H1 (cell line): ENCODE data around the gene ARHGEF10L. TPM values are rescaled to one million over a fixed set of nuclear protein-coding genes. Genes with fewer than 3 reads are reported as not detected.

ENCODE experiments used
- CTCF ChIA-PET: fragments of 300-600 bp; sonication (Branson Sonifier 250); formaldehyde crosslinking; loops from one replicate; lab custom pipeline; 2021; ENCODE audit not compliant: partially characterized antibody; lab: Charles Lee
- POLR2A ChIA-PET: fragments of 300-600 bp; sonication (Branson Sonifier 250); formaldehyde crosslinking; loops from one replicate; lab custom pipeline; 2021; ENCODE audit warnings: inconsistent platforms; ENCODE audit not compliant: partially characterized antibody; lab: Charles Lee
- DNase-seq, 2 experiments: peaks; one replicate each; pipeline versions ENCODE4 v3.0.0 to v3.0.0-alpha.2; 2010 to 2022; ENCODE audit warnings: low spot score in 2 of 2, low read depth in 1 of 2, mixed read lengths in 1 of 2
- FAIRE-seq: peaks from 2 replicates; lab custom pipeline; 2011; peaks lifted over from hg19 to GRCh38; lab: Jason Lieb, UNC
- H2AFZ ChIP-seq: 2 replicates; pipeline ENCODE4 v1.8.1; 2012; ENCODE audit warnings: low read length, inconsistent platforms
- H2AK5ac ChIP-seq: 2 replicates; pipeline ENCODE4 v1.6.1; 2013; ENCODE audit warnings: low read depth, low read length
- H2BK120ac ChIP-seq: replicated peaks from 2 replicates; pipeline ENCODE3; 2013; ENCODE audit warnings: low read depth, low read length, inconsistent platforms
- H2BK12ac ChIP-seq: 2 replicates; pipeline ENCODE4 v1.6.1; 2013; ENCODE audit warnings: low read depth, low read length
- H2BK15ac ChIP-seq: 2 replicates; pipeline ENCODE4 v1.6.1; 2013; ENCODE audit warnings: low read length
- H2BK20ac ChIP-seq: 2 replicates; pipeline ENCODE4 v1.6.1; 2013; ENCODE audit warnings: low read length
- H2BK5ac ChIP-seq: 2 replicates; pipeline ENCODE4 v1.6.1; 2013; ENCODE audit warnings: low read depth, low read length
- H3K14ac ChIP-seq: 2 replicates; pipeline ENCODE4 v1.6.1; 2013; ENCODE audit warnings: inconsistent platforms; ENCODE audit not compliant: insufficient read length
- H3K18ac ChIP-seq: 2 replicates; pipeline ENCODE4 v1.6.1; 2013; ENCODE audit warnings: low read length; ENCODE audit errors: extremely low read depth
- H3K23ac ChIP-seq: 2 replicates; pipeline ENCODE4 v1.6.1; 2013; ENCODE audit warnings: inconsistent platforms; ENCODE audit not compliant: insufficient read length
- H3K23me2 ChIP-seq: 2 replicates; pipeline ENCODE4 v1.6.1; 2013; ENCODE audit warnings: low read depth, low read length
- H3K27ac ChIP-seq: 2 replicates; pipeline ENCODE4 v1.6.1; 2011; ENCODE audit warnings: low read depth, low read length, inconsistent platforms
- H3K27me3 ChIP-seq, 4 experiments: replicated peaks in 1 of 4; 1 replicate in 1 of 4; 2 replicates in 3 of 4; pipeline versions ENCODE4 v1.6.1 to v1.8.1; 2011 to 2013; ENCODE audit warnings: low read length in 3 of 4, mild to moderate bottlenecking in 3 of 4, inconsistent platforms in 2 of 4, mixed read lengths in 2 of 4, moderate library complexity in 1 of 4; ENCODE audit not compliant: control insufficient read depth in 3 of 4, insufficient read depth in 3 of 4; ENCODE audit errors: extremely low read depth in 1 of 4
- H3K36me3 ChIP-seq, 4 experiments: 2 replicates each; pipeline versions ENCODE4 v1.6.1 to v1.8.1; 2011 to 2013; ENCODE audit warnings: mild to moderate bottlenecking in 4 of 4, low read length in 3 of 4, moderate library complexity in 2 of 4, control low read depth in 1 of 4, inconsistent platforms in 1 of 4; ENCODE audit not compliant: insufficient read depth in 4 of 4, control insufficient read depth in 2 of 4
- H3K4ac ChIP-seq: replicated peaks from 2 replicates; pipeline ENCODE3; 2013; ENCODE audit warnings: low read length, low read depth, mixed read lengths, inconsistent platforms; ENCODE audit not compliant: insufficient read length
- H3K4me1 ChIP-seq, 4 experiments: replicated peaks in 1 of 4; 1 replicate in 1 of 4; 2 replicates in 3 of 4; pipeline versions ENCODE4 v1.6.1 to v1.8.1; 2011 to 2013; ENCODE audit warnings: low read length in 3 of 4, inconsistent platforms in 2 of 4, mixed read lengths in 1 of 4; ENCODE audit not compliant: insufficient read depth in 4 of 4, control insufficient read depth in 3 of 4
- H3K4me2 ChIP-seq, 2 experiments: 2 replicates each; pipeline versions ENCODE4 v1.6.1 to v1.8.1; 2011 to 2013; ENCODE audit warnings: low read depth in 2 of 2, low read length in 2 of 2, control low read depth in 1 of 2, inconsistent platforms in 1 of 2, mild to moderate bottlenecking in 1 of 2; ENCODE audit not compliant: insufficient read depth in 1 of 2
- H3K4me3 ChIP-seq, 4 experiments: fragments of 200-600, 300-600 bp in 1 of 4; sonication (generic), shearing (Covaris generic), sonication (Bioruptor Twin) in 1 of 4; 2 replicates each; pipeline versions ENCODE4 v1.5.1 to v1.8.1; 2011 to 2016; ENCODE audit warnings: low read length in 4 of 4, low read depth in 3 of 4, control low read depth in 2 of 4, inconsistent platforms in 2 of 4, mild to moderate bottlenecking in 2 of 4, mixed read lengths in 1 of 4, moderate library complexity in 1 of 4; ENCODE audit not compliant: insufficient read depth in 2 of 4; ENCODE audit errors: extremely low read depth in 1 of 4
- H3K56ac ChIP-seq: replicated peaks from 2 replicates; pipeline ENCODE3; 2013; ENCODE audit warnings: low read depth, mild to moderate bottlenecking, mixed read lengths, low read length, inconsistent platforms; ENCODE audit not compliant: insufficient read length
- H3K79me1 ChIP-seq: 2 replicates; pipeline ENCODE4 v1.6.1; 2013; ENCODE audit warnings: low read depth, low read length, control low read depth
- H3K79me2 ChIP-seq, 2 experiments: 2 replicates each; pipeline versions ENCODE4 v1.6.1 to v1.8.1; 2012 to 2013; ENCODE audit warnings: low read length in 2 of 2, mild to moderate bottlenecking in 2 of 2, inconsistent platforms in 1 of 2; ENCODE audit not compliant: insufficient read depth in 2 of 2, control insufficient read depth in 1 of 2
- H3K9ac ChIP-seq, 4 experiments: replicated peaks in 1 of 4; 1 replicate in 1 of 4; 2 replicates in 3 of 4; pipeline versions ENCODE4 v1.6.1 to v1.8.1; 2011 to 2013; ENCODE audit warnings: low read depth in 3 of 4, low read length in 3 of 4, control low read depth in 2 of 4, mild to moderate bottlenecking in 2 of 4, moderate library complexity in 2 of 4, inconsistent platforms in 1 of 4; ENCODE audit errors: extremely low read depth in 1 of 4
- H3K9me3 ChIP-seq, 2 experiments: 2 replicates each; pipeline versions ENCODE4 v1.6.1 to v1.8.1; 2012 to 2013; ENCODE audit warnings: mild to moderate bottlenecking in 2 of 2, moderate library complexity in 2 of 2, control low read depth in 1 of 2, inconsistent platforms in 1 of 2, low read depth in 1 of 2, low read length in 1 of 2, mixed read lengths in 1 of 2; ENCODE audit not compliant: insufficient read depth in 2 of 2
- H4K20me1 ChIP-seq, 2 experiments: replicated peaks in 1 of 2; 2 replicates each; pipeline versions ENCODE3 to v1.8.1; 2011 to 2013; ENCODE audit warnings: inconsistent platforms in 2 of 2, low read length in 2 of 2, mild to moderate bottlenecking in 1 of 2; ENCODE audit not compliant: insufficient read depth in 2 of 2, control insufficient read depth in 1 of 2
- H4K5ac ChIP-seq: 2 replicates; pipeline ENCODE4 v1.6.1; 2013; ENCODE audit warnings: low read length, low read depth, mixed read lengths, inconsistent platforms; ENCODE audit not compliant: insufficient read length
- H4K8ac ChIP-seq: 2 replicates; pipeline ENCODE4 v1.8.0; 2013; ENCODE audit warnings: mild to moderate bottlenecking, moderate library complexity, low read length, inconsistent platforms; ENCODE audit not compliant: insufficient read depth; ENCODE audit errors: extremely low read depth
- H4K91ac ChIP-seq: replicated peaks from 2 replicates; pipeline ENCODE3; 2013; ENCODE audit warnings: low read length, mixed read lengths, inconsistent platforms; ENCODE audit not compliant: insufficient read length
- CHD1 ChIP-seq: IDR thresholded peaks from 2 replicates; pipeline ENCODE4 v1.6.1; 2012; ENCODE audit warnings: low read depth, low read length, improper control_type of control experiment
- CHD2 ChIP-seq: IDR thresholded peaks from 2 replicates; pipeline ENCODE4 v1.6.1; 2012; ENCODE audit warnings: low read length, improper control_type of control experiment
- CREB1 ChIP-seq: IDR thresholded peaks from 2 replicates; pipeline ENCODE4 v1.6.1; 2012; ENCODE audit warnings: inconsistent platforms
- HDAC2 ChIP-seq, 2 experiments: fragments of 300-600 bp in 1 of 2; sonication (generic) in 1 of 2; IDR thresholded peaks; 2 replicates each; pipeline ENCODE4 v1.6.1; 2011 to 2012; ENCODE audit warnings: low read depth in 2 of 2, low read length in 2 of 2, mild to moderate bottlenecking in 2 of 2, moderate library complexity in 2 of 2, borderline replicate concordance in 1 of 2, inconsistent platforms in 1 of 2
- RXRA ChIP-seq: IDR thresholded peaks from 2 replicates; pipeline ENCODE4 v1.6.1; 2011; ENCODE audit warnings: low read depth, mild to moderate bottlenecking, low read length, moderate library complexity; ENCODE audit not compliant: insufficient read depth
- SAP30 ChIP-seq: fragments of 300-600 bp; sonication (generic); IDR thresholded peaks from 2 replicates; pipeline ENCODE4 v1.7.1; 2012; ENCODE audit warnings: low read length, moderate library complexity, mild to moderate bottlenecking, inconsistent platforms; ENCODE audit not compliant: insufficient read depth, insufficient replicate concordance
- TBP ChIP-seq: IDR thresholded peaks from 2 replicates; pipeline ENCODE4 v1.6.1; 2011; ENCODE audit warnings: low read depth, low read length, improper control_type of control experiment
- TCF12 ChIP-seq: IDR thresholded peaks from 2 replicates; pipeline ENCODE4 v1.6.1; 2011; ENCODE audit warnings: low read depth, mild to moderate bottlenecking, low read length
- TEAD4 ChIP-seq: IDR thresholded peaks from 2 replicates; pipeline ENCODE4 v1.6.1; 2012; ENCODE audit warnings: low read depth, low read length, inconsistent platforms, mixed read lengths
- YY1 ChIP-seq: IDR thresholded peaks from 2 replicates; pipeline ENCODE4 v1.6.1; 2011; ENCODE audit warnings: low read depth, mild to moderate bottlenecking, low read length
- WGBS, 2 experiments: shearing (Covaris generic) in 1 of 2; methylation state at CpG; one replicate each; pipeline versions ENCODE4 v1.1.6 to v1.1.7; 2013 to 2015; ENCODE audit warnings: low lambda C conversion rate in 2 of 2, mixed read lengths in 2 of 2, inconsistent platforms in 1 of 2, low coverage in 1 of 2, missing lambda C conversion rate in 1 of 2; ENCODE audit not compliant: insufficient replicate concordance in 2 of 2, insufficient coverage in 1 of 2, insufficient read length in 1 of 2; ENCODE audit errors: extremely low coverage in 1 of 2, missing lambda C conversion rate in 1 of 2; 5-methylcytosine and 5-hydroxymethylcytosine counted together
- polyA plus RNA-seq, 7 experiments: library from polyadenylated mRNA; depleted of rRNA in 3 of 7; stranded (reverse) in 5 of 7; unstranded in 2 of 7; fragments of >200 nt in 5 of 7; fragments of 200-250 nt in 2 of 7; gene quantifications; 1 replicate in 5 of 7; 2 replicates in 1 of 7; 4 replicates in 1 of 7; pipeline versions ENCODE4 v1.2.1 to v1.2.3, GENCODE V29; 2011 to 2013; ENCODE audit warnings: missing spikeins in 2 of 7, mixed read lengths in 2 of 7
- total RNA-seq: library from RNA; stranded (reverse); fragmentation: NEBNext Ultra II Directional; extraction: Animal tissue kit (Norgen Biotek cat#: 25700); gene quantifications from 2 replicates; pipeline ENCODE4 v1.2.1, GENCODE V29; 2021
- TF ChIP-seq, protein P1 (sequence below): IDR thresholded peaks from 2 replicates; pipeline ENCODE4 v1.6.1; 2011; ENCODE audit warnings: low read length, improper control_type of control experiment
- TF ChIP-seq, protein P2 (sequence below): IDR thresholded peaks from 2 replicates; pipeline ENCODE4 v1.6.1; 2011; ENCODE audit warnings: low read depth, mild to moderate bottlenecking, low read length; ENCODE audit not compliant: insufficient read depth

ARHGEF10L gene
- total and polyA plus RNA-seq, 2 of the 8 experiments (the other 6 are each of a cell fraction or from before 2014, with no cell fraction given), result 33.6 to 39.6 TPM

DNA sequence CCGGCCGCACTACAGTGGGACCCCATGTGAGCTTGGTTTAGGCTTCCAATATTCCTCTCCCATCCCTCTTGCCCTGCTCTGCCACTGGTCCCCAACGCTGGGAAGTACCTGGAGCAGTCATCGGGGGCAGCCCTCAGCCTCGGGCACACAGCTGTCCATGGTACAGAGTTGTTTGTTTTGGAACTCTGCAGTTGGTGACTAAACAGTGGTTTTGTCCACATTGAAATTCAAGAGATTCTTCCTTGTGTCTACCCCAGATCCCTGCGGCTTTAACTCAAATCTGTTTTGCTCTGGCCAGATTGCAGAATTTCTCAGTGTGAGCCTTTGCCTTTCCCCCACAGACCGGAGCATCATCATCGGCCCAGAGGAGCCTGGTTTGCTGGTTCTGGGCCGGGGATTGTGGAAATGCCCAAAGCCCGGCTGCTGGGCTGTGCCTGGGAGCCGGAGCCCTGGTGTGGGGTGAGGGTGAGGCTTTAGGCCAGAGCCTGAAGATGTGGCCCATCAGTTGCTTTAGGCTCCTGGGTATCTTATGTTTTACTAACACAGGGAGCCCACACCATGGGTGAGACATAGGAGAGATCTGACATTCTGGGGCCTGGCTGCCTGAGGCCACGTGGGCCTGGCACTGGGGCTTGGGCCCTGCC is 93.2 kb downstream of the ARHGEF10L start:
- H3K27me3 ChIP-seq, result no peaks in the 10 kb centered on the region
- no peak overlapping the region for H2AFZ ChIP-seq
- H3K18ac ChIP-seq, result no peak overlapping the region
- H2BK20ac ChIP-seq, result no peak overlapping the region
- ChIA-PET CTCF (interaction anchor here (0.6 to 3.4 kb wide), 10 partner anchors 10 to 163 kb away, joined by 3 to 16 read pairs (median 4); no protein-coding TSS in a partner anchor), POLR2A (no interaction called here)
- no peak overlapping the region for H3K9ac ChIP-seq
- no peak overlapping the region for H2BK120ac ChIP-seq
- H2BK15ac ChIP-seq, result no peak overlapping the region
- peaks cover 2% of the 10 kb centered on the region; the same call in 1 of the 2 replicates for H3K79me1 ChIP-seq
- H4K5ac ChIP-seq, result no peak overlapping the region
- H3K36me3 ChIP-seq, result peaks cover 13 to 46% (median 31%) of the 10 kb centered on the region in 4 experiments; a peak in 7 of 8 replicates
- no peak overlapping the region for H2AK5ac ChIP-seq
- no peak overlapping the region for H3K23ac ChIP-seq
- H3K4me1 ChIP-seq, result peaks cover 0 to 3% (median 0%) of the 10 kb centered on the region in 4 experiments; a peak in 1 of 7 replicates
- H3K4ac ChIP-seq, result no peak overlapping the region
- no peak overlapping the region for H3K14ac ChIP-seq
- H3K4me3 ChIP-seq, result no peak overlapping the region
- DNase-seq (no peak), FAIRE-seq (no peak)
- peaks cover 0 to 5% of the 10 kb centered on the region in 2 experiments for H4K20me1 ChIP-seq
- H3K79me2 ChIP-seq, result no peaks in the 10 kb centered on the region
- WGBS, 2 experiments, result 92% methylated on average over 12 of the region's 12 CpGs; no CpG with 5 or more reads in 1 of the 2 experiments
- no peak overlapping the region for H4K91ac ChIP-seq
- H4K8ac ChIP-seq, result no peak overlapping the region
- no peak overlapping the region for H2BK5ac ChIP-seq
- H3K23me2 ChIP-seq, result no peaks in the 10 kb centered on the region
- H3K56ac ChIP-seq, result no peak overlapping the region
- no peak overlapping the region for H2BK12ac ChIP-seq
- H3K9me3 ChIP-seq, result no peaks in the 10 kb centered on the region
- no peak overlapping the region for H3K27ac ChIP-seq
- H3K4me2 ChIP-seq, result no peak overlapping the region
- TF ChIP-seq SAP30, result no peak
- no peak for TF ChIP-seq CHD2
- TF ChIP-seq, protein P1, sequence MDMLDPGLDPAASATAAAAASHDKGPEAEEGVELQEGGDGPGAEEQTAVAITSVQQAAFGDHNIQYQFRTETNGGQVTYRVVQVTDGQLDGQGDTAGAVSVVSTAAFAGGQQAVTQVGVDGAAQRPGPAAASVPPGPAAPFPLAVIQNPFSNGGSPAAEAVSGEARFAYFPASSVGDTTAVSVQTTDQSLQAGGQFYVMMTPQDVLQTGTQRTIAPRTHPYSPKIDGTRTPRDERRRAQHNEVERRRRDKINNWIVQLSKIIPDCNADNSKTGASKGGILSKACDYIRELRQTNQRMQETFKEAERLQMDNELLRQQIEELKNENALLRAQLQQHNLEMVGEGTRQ, result no peak
- TF ChIP-seq CHD1, result no peak
- TF ChIP-seq HDAC2 (IDR thresholded peaks at IDR 0.05; ENCODE audit: borderline replicate concordance in 1 of 2, low read depth in 2 of 2, low read length in 2 of 2), result no peak
- TF ChIP-seq YY1, result no peak
- no peak for TF ChIP-seq TEAD4
- no peak for TF ChIP-seq RXRA
- TF ChIP-seq, protein P2, sequence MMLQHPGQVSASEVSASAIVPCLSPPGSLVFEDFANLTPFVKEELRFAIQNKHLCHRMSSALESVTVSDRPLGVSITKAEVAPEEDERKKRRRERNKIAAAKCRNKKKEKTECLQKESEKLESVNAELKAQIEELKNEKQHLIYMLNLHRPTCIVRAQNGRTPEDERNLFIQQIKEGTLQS, result no peak
- TF ChIP-seq CREB1, result no peak
- no peak for TF ChIP-seq TBP
- TF ChIP-seq TCF12, result no peak
